Hepatic stellate cell (primary cell): Measurements from ENCODE around the gene ATF4.
"Not testable (repeated sequence)": the region's sequence is repeated elsewhere in the genome, so short reads cannot be mapped to it uniquely, and the experiment has no call there.

Source experiments
- DNase-seq: peaks from one replicate; pipeline ENCODE4 v3.0.0; 2011; ENCODE audit warnings: low spot score

The ATF4 gene

GRCh38 chr22:39489094-39490068, 31.0 kb upstream of the ATF4 start:
- no peak for DNase-seq

- peak; percentile 91 for DNase-seq
Observed at GRCh38 chr22:39490135-39490798, 30.1 kb upstream of the ATF4 start.

GRCh38 chr22:39490966-39491680, 29.2 kb upstream of the ATF4 start:
- no peak for DNase-seq

GRCh38 chr22:39491696-39492095, 28.7 kb upstream of the ATF4 start:
- DNase-seq = no peak

GRCh38 chr22:39492186-39492585, 28.2 kb upstream of the ATF4 start:
- no peak for DNase-seq

- peak; percentile 95 for DNase-seq
Observed at GRCh38 chr22:39493759-39494158, 26.6 kb upstream of the ATF4 start.

GRCh38 chr22:39494471-39495120, 25.8 kb upstream of the ATF4 start:
- DNase-seq = no peak

- peak; percentile 66 for DNase-seq
Observed at GRCh38 chr22:39496131-39496838, 24.1 kb upstream of the ATF4 start.

GRCh38 chr22:39497429-39497828, 22.9 kb upstream of the ATF4 start:
- DNase-seq = no peak

- no peak for DNase-seq
Observed at GRCh38 chr22:39498368-39498767, 22.0 kb upstream of the ATF4 start.

- DNase-seq = no peak
Observed at GRCh38 chr22:39498802-39499201, 21.6 kb upstream of the ATF4 start.

- DNase-seq = no peak
Observed at GRCh38 chr22:39500101-39500500, 20.3 kb upstream of the ATF4 start.

GRCh38 chr22:39501644-39502108, 18.7 kb upstream of the ATF4 start:
- no peak for DNase-seq

- DNase-seq = peak; percentile 94
Observed at GRCh38 chr22:39502109-39502788, 18.1 kb upstream of the ATF4 start, which contains the start of gene MIEF1. TSS of gene MIEF1 (plus strand) at chr22:39502290. CDS start at chr22:39511295, 9,005 bp downstream.

GRCh38 chr22:39502789-39503409, 17.5 kb upstream of the ATF4 start:
- DNase-seq = no peak

- no peak for DNase-seq
Observed at GRCh38 chr22:39503630-39504029, 16.7 kb upstream of the ATF4 start.

- DNase-seq = no peak
Observed at GRCh38 chr22:39504071-39504470, 16.3 kb upstream of the ATF4 start.

- DNase-seq = not testable (repeated sequence)
Observed at GRCh38 chr22:39507021-39507420, 13.3 kb upstream of the ATF4 start.

- DNase-seq = no peak
Observed at GRCh38 chr22:39508393-39508792, 12.0 kb upstream of the ATF4 start.

- no peak for DNase-seq
Observed at GRCh38 chr22:39510529-39511149, 9.7 kb upstream of the ATF4 start.
